GM18861 (cell line): ENCODE data around the gene ZSCAN29.

Experiments used
- ATAC-seq: cut with Tn5 transposase; IDR thresholded peaks from one replicate; pipeline ENCODE4 v1.9.1; 2021; ENCODE audit not compliant: unreplicated experiment

Gene ZSCAN29

GRCh38 chr15:43352693-43353382 is 18.0 kb downstream of the ZSCAN29 start:
- no peak for ATAC-seq

- ATAC-seq: no peak
Observed at GRCh38 chr15:43347114-43347513, 23.7 kb downstream of the ZSCAN29 start.

GRCh38 chr15:43346305-43346704 is 24.5 kb downstream of the ZSCAN29 start:
- ATAC-seq: no peak

- peak; percentile 5 for ATAC-seq
Observed at GRCh38 chr15:43330780-43331087, 40.1 kb downstream of the ZSCAN29 start.

DNA sequence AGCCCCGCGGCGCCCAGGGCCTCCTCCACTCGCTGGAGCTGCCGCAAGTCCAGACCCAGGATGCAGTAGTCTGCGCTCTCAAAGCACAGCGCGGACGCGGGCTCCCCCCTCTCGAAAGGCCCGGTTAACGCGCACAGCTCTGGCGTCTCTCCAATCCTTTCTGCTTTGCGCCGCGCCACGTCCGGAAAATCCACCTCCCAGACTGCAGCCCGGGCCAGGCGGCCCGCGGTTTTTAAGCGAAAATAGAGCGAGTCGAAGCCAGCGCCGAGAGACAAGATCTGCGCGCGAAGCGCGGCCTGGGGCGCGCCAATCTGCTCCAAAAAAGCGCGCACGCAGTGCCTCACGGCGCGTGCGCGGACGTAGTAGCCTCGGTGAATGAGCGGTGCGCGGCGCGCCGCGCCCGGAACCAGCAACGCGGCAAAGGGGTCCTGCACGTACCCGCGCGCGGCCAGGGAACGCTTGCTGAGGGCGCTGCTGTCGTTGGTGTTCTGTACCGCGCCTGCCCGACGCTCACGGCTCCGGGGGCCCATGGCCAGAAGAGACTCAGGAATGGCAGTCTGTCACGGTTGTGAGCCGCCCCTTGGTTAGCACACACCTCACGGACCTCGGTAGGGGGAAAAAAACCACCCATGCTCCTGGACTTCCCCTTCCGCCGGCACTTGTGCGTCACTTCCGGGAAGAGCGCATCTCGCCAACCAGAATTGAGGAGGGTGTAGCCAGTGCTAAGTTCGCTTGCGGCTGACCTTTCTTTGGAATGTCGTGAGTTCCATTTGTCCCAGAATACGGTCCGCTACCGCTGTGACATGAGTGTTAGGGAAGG is 40.7 kb downstream of the ZSCAN29 start, which contains the start of gene LCMT2:
TSS of gene LCMT2 (minus strand) at position 614 of the 820 bp plus-strand sequence. CDS start at position 530, 84 bp downstream.
- ATAC-seq: peak; percentile 84

- no peak for ATAC-seq
Observed at GRCh38 chr15:43329217-43329959, 41.5 kb downstream of the ZSCAN29 start.

GRCh38 chr15:43325039-43325684 is 45.7 kb downstream of the ZSCAN29 start:
- no peak for ATAC-seq

- no peak for ATAC-seq
Observed at GRCh38 chr15:43318990-43319771, 51.7 kb downstream of the ZSCAN29 start.

DNA sequence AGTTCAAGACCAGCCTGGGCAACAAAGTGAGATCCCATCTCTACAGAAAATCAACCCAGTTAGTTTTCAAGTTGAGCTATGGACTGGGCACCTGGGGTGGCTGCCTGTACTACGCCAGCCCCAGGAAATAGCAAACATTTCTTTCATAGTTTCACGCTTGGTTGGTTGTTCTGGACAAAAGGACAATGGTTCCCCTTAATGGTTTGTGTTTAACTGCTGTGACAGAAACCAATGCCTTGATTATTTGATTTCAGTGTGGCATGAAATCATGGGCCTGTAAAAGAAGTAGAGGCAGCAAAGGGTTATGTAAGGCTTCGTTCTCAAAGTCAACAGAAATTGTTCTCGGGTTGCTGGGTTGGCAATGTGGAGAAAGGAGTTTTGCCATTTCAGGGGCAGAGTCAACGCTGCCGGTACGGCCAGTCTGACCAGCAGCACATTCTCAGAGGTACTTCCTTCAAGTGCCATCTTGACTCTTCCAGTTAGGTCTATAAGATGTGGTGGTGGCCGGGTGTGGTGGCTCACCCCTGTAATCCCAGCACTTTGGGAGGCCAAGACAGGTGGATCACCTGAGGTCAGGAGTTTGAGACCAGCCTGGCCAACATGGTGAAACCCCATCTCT is 53.2 kb downstream of the ZSCAN29 start:
- ATAC-seq: no peak

DNA sequence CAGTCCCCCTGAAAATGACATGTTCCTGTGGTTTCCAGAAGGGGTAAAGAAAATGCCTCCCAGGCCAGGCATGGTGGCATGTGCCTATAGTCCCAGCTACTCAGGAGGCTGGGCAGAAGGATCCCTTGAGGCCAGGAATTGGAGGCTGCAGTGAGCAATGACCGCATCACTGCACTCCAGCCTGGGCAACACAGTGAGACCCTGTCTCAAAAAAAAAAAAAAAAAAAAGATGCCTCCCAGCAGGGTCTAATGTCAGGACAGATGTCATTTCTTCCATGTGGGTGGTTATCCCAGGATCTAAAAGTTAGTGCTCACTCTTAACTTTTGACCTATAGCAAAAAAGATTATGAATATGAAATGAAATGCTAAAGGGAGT is 53.9 kb downstream of the ZSCAN29 start:
- no peak for ATAC-seq

DNA sequence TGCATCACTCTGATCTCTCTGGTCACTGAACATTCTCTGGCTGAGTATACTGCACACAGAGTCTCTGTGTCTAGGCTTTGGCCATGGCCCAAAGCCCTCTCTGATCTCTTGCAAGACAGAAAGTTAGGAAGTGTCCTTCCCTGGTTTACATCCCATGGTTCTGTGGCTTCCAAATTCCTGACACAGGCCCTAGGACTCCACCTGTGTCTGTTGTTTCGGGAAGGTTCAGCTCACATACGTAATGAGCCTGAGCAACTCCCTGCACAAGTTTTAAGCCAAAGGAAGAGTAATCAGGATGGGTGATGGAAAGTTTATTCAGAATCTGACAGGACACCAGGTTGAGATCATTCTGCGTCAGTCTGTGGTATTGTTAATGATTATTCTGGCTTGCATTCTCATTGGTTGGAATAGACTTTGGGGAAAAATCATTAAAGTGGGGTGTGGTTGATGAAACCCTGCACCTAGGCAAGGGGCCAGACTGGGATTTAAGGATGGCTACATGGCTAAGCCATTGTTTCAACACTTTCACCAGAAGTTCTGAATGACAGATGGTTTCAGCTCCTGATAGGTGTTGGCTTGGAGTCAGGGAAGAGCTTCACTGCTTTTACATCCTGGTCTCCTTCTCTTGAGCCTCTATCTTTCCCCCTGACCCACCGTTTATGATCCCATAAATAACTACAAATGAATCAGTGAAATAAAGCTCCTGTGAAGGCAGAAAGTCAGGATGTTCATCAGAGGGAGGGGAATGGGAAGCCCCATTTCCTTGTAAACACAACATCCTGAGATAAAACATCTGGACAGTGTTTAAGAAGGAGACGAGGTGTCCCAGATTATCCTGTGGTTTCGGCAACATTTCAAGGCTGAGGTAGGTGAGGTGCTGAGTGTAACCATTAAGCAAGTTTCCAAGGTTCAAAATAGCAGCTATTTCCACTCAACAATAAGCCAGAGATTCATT is 54.5 kb downstream of the ZSCAN29 start:
- no peak for ATAC-seq

- ATAC-seq: no peak
Observed at GRCh38 chr15:43314171-43314570, 56.7 kb downstream of the ZSCAN29 start.

GRCh38 chr15:43312378-43312777 is 58.5 kb downstream of the ZSCAN29 start:
- no peak for ATAC-seq
